A549 (cell line): Measurements from ENCODE around the gene SVIL. TPM values are rescaled to one million over a fixed set of nuclear protein-coding genes. Genes with fewer than 3 reads are reported as not detected.

Source experiments
- ATAC-seq, 2 experiments: fragments of 200-7000 bp in 1 of 2; fragments of >200 bp in 1 of 2; cut with Nextera tagmentation in 1 of 2; cut with Tn5 transposase in 1 of 2; 3 replicates each; pipeline versions ENCODE4 v1.8.0 to v1.9.1; 2018 to 2020; ENCODE audit warnings: mild to moderate bottlenecking in 1 of 2, moderate library complexity in 1 of 2
- CTCF ChIA-PET: fragments of 300-600 bp; sonication (Branson Sonifier 250); formaldehyde crosslinking; extraction: SDS; loops from one replicate; lab custom pipeline; 2021; ENCODE audit warnings: antibody characterized with exemption, inconsistent platforms; lab: Yijun Ruan, JAX
- POLR2A ChIA-PET: fragments of 350-600 bp; formaldehyde crosslinking; extraction: SDS; loops from one replicate; lab custom pipeline; 2021; ENCODE audit warnings: antibody characterized with exemption, inconsistent platforms; lab: Yijun Ruan, JAX
- DNase-seq, 2 experiments: peaks; one replicate each; pipeline versions ENCODE4 v3.0.0 to v3.0.0-alpha.2; 2011 to 2016; ENCODE audit warnings: low read depth in 1 of 2, low spot score in 1 of 2
- FAIRE-seq: peaks from 2 replicates; lab custom pipeline; 2011; peaks lifted over from hg19 to GRCh38; lab: Jason Lieb, UNC
- H3K27ac ChIP-seq, 2 experiments: fragments of >200 bp; sonication (Bioruptor Twin); formaldehyde crosslinking; 3 replicates each; pipeline ENCODE4 v1.5.1; 2016 to 2017
- H3K4me1 ChIP-seq: fragments of >200 bp; sonication (Bioruptor Twin); formaldehyde crosslinking; 3 replicates; pipeline ENCODE4 v1.6.1; 2016
- H3K4me2 ChIP-seq: fragments of >200 bp; sonication (Bioruptor Twin); formaldehyde crosslinking; 3 replicates; pipeline ENCODE4 v1.6.1; 2016
- H3K4me3 ChIP-seq: fragments of >200 bp; sonication (Bioruptor Twin); formaldehyde crosslinking; 3 replicates; pipeline ENCODE4 v1.5.1; 2016
- H3K9me3 ChIP-seq: fragments of >200 bp; sonication (Bioruptor Twin); formaldehyde crosslinking; 3 replicates; pipeline ENCODE4 v1.6.1; 2016
- BHLHE40 ChIP-seq: IDR thresholded peaks from 2 replicates; pipeline ENCODE4 v1.6.1; 2012; ENCODE audit warnings: low read depth, low read length, inconsistent platforms
- CBX8 ChIP-seq: fragments of 200-600 bp; sonication (generic); IDR thresholded peaks from 2 replicates; pipeline ENCODE4 v1.6.1; 2016
- CEBPB ChIP-seq, 2 experiments: fragments of >200 bp in 1 of 2; sonication (Bioruptor Twin) in 1 of 2; formaldehyde crosslinking in 1 of 2; IDR thresholded peaks; 2 replicates each; pipeline ENCODE4 v1.6.1; 2012 to 2016
- CHD2 ChIP-seq: fragments of 150-350 bp; IDR thresholded peaks from 2 replicates; pipeline ENCODE4 v1.6.1; 2014; ENCODE audit warnings: low read length; ENCODE audit not compliant: partially characterized antibody
- E2F6 ChIP-seq: IDR thresholded peaks from 2 replicates; pipeline ENCODE4 v1.6.1; 2012; ENCODE audit warnings: low read depth, borderline replicate concordance
- EHF ChIP-seq: fragments of 250-450 bp; sonication (Bioruptor Pico); IDR thresholded peaks from 2 replicates; pipeline ENCODE4 v1.5.0; 2020; ENCODE audit warnings: mild to moderate bottlenecking
- EHMT2 ChIP-seq: fragments of 200-600 bp; sonication (generic); IDR thresholded peaks from 2 replicates; pipeline ENCODE4 v1.6.1; 2016; ENCODE audit warnings: antibody characterized with exemption, low read depth, mild to moderate bottlenecking, moderate library complexity
- ELK1 ChIP-seq: fragments of 150-350 bp; IDR thresholded peaks from 2 replicates; pipeline ENCODE4 v1.6.1; 2014; ENCODE audit warnings: low read depth, mild to moderate bottlenecking, low read length
- FOXS1 ChIP-seq: fragments of 250-450 bp; sonication (Bioruptor Pico); IDR thresholded peaks from 2 replicates; pipeline ENCODE4 v1.5.0; 2020; ENCODE audit warnings: mild to moderate bottlenecking, moderate library complexity
- GATA3 ChIP-seq: IDR thresholded peaks from 2 replicates; pipeline ENCODE4 v1.6.1; 2012; ENCODE audit warnings: borderline replicate concordance
- HES2 ChIP-seq: fragments of >200 bp; sonication (Bioruptor Twin); formaldehyde crosslinking; IDR thresholded peaks from 2 replicates; pipeline ENCODE4 v1.6.1; 2016
- HEYL ChIP-seq: fragments of 250-450 bp; sonication (Bioruptor Pico); IDR thresholded peaks from 2 replicates; pipeline ENCODE4 v1.8.0; 2021; ENCODE audit warnings: mild to moderate bottlenecking, moderate library complexity
- HMGXB4 ChIP-seq: fragments of 250-450 bp; sonication (Bioruptor Pico); IDR thresholded peaks from 2 replicates; pipeline ENCODE4 v1.5.0; 2021; ENCODE audit warnings: mild to moderate bottlenecking, moderate library complexity, borderline replicate concordance
- HOXA7 ChIP-seq: fragments of 250-450 bp; sonication (Bioruptor Pico); IDR thresholded peaks from 2 replicates; pipeline ENCODE4 v1.5.0; 2020; ENCODE audit warnings: mild to moderate bottlenecking, moderate library complexity
- MAFK ChIP-seq: fragments of 450-650 bp; IDR thresholded peaks from 2 replicates; pipeline ENCODE4 v1.6.1; 2014; ENCODE audit not compliant: partially characterized antibody
- MAX ChIP-seq: IDR thresholded peaks from 2 replicates; pipeline ENCODE4 v1.6.1; 2012
- MAZ ChIP-seq: fragments of 150-350 bp; IDR thresholded peaks from 2 replicates; pipeline ENCODE4 v1.6.1; 2014; ENCODE audit warnings: antibody characterized with exemption, low read depth, low read length, borderline replicate concordance
- NFE2L2 ChIP-seq: fragments of 150-350 bp; conservative IDR thresholded peaks from 2 replicates; pipeline ENCODE4 v1.6.1; 2014; ENCODE audit warnings: low read length
- PBX3 ChIP-seq: IDR thresholded peaks from 2 replicates; pipeline ENCODE4 v1.6.1; 2012
- POLR2A ChIP-seq: IDR thresholded peaks from 2 replicates; pipeline ENCODE4 v1.6.1; 2012; ENCODE audit warnings: mild to moderate bottlenecking, low read length
- RAD21 ChIP-seq, 2 experiments: fragments of >200 bp in 1 of 2; sonication (Bioruptor Twin) in 1 of 2; formaldehyde crosslinking in 1 of 2; IDR thresholded peaks in 1 of 2; conservative IDR thresholded peaks in 1 of 2; 2 replicates in 1 of 2; 3 replicates in 1 of 2; pipeline ENCODE4 v1.6.1; 2012 to 2018; ENCODE audit warnings: inconsistent platforms in 1 of 2
- SMC3 ChIP-seq: fragments of >200 bp; sonication (Bioruptor Twin); formaldehyde crosslinking; IDR thresholded peaks from 3 replicates; pipeline ENCODE4 v1.6.1; 2018; ENCODE audit warnings: inconsistent platforms
- SREBF2 ChIP-seq: fragments of 450-650 bp; IDR thresholded peaks from 2 replicates; pipeline ENCODE4 v1.6.1; 2014; ENCODE audit warnings: mild to moderate bottlenecking, moderate library complexity
- TFCP2L1 ChIP-seq: fragments of 250-450 bp; sonication (Bioruptor Pico); IDR thresholded peaks from 2 replicates; pipeline ENCODE4 v1.5.0; 2021; ENCODE audit warnings: mild to moderate bottlenecking
- TP53 ChIP-seq: fragments of 250-450 bp; sonication (Bioruptor Pico); IDR thresholded peaks from 2 replicates; pipeline ENCODE4 v1.5.0; 2021; ENCODE audit warnings: mild to moderate bottlenecking, moderate library complexity
- USF2 ChIP-seq: fragments of 450-650 bp; IDR thresholded peaks from 2 replicates; pipeline ENCODE4 v1.6.1; 2014; ENCODE audit warnings: antibody characterized with exemption
- ZFP36 ChIP-seq: fragments of 450-650 bp; IDR thresholded peaks from 2 replicates; pipeline ENCODE4 v1.6.1; 2014; ENCODE audit warnings: borderline replicate concordance; ENCODE audit not compliant: partially characterized antibody
- ZSCAN20 ChIP-seq: fragments of 250-450 bp; sonication (Bioruptor Pico); IDR thresholded peaks from 2 replicates; pipeline ENCODE4 v1.8.0; 2022; ENCODE audit warnings: mild to moderate bottlenecking, moderate library complexity
- WGBS: methylation state at CpG from one replicate; pipeline ENCODE4 v1.1.6; 2017; ENCODE audit errors: missing lambda C conversion rate; 5-methylcytosine and 5-hydroxymethylcytosine counted together
- polyA plus RNA-seq, 4 experiments: library from polyadenylated mRNA; depleted of rRNA in 3 of 4; stranded (reverse); fragments of >200 nt; fragmentation: RNase III in 1 of 4; extraction: RNeasy Plus Mini Kit Qiagen cat#74134 plus additional on column Dnase treatment in 1 of 4; gene quantifications; 2 replicates in 3 of 4; 3 replicates in 1 of 4; pipeline ENCODE4 v1.2.3, GENCODE V29; 2011 to 2017

SVIL gene
- polyA plus RNA-seq, 2 of the 4 experiments (the other 2 are of a cell fraction): 12.0 to 20.4 TPM

- CTCF ChIA-PET: interaction anchor here (1.1 to 1.4 kb wide), 2 partner anchors 10 to 21 kb away, joined by 3 to 4 read pairs; no protein-coding TSS in a partner anchor
- no peak for FAIRE-seq
- POLR2A ChIA-PET: no interaction called here
Observed at GRCh38 chr10:29612657-29613056, 22.1 kb downstream of the SVIL start.

GRCh38 chr10:29611781-29612381 is 22.9 kb downstream of the SVIL start:
- no peaks in the 10 kb centered on the region for H3K9me3 ChIP-seq
- ChIA-PET CTCF (interaction anchor here (0.5 to 1.4 kb wide), 3 partner anchors 16 to 294 kb away, joined by 4 read pairs; no protein-coding TSS in a partner anchor), POLR2A (no interaction called here)
- H3K4me1 ChIP-seq: no peaks in the 10 kb centered on the region
- H3K27ac ChIP-seq: no peak overlapping the region
- FAIRE-seq (no peak), ATAC-seq (no peak), DNase-seq (no peak)
- no peak overlapping the region for H3K4me2 ChIP-seq
- 79% methylated on average over 6 of the region's 6 CpGs for WGBS
- no peak overlapping the region for H3K4me3 ChIP-seq
- no peak for TF ChIP-seq EHMT2
- no peak for TF ChIP-seq SMC3
- TF ChIP-seq EHF (CRISPR knock-in tag): no peak
- no peak for TF ChIP-seq USF2
- TF ChIP-seq HEYL (CRISPR knock-in tag): no peak
- TF ChIP-seq ZSCAN20 (CRISPR knock-in tag): no peak
- TF ChIP-seq TP53 (CRISPR knock-in tag): no peak
- no peak for TF ChIP-seq MAFK
- TF ChIP-seq MAZ: no peak
- TF ChIP-seq MAX: no peak
- TF ChIP-seq CBX8: no peak
- no peak for TF ChIP-seq RAD21 (conservative IDR thresholded peaks at IDR 0.05 in 1 of 2, IDR thresholded peaks at IDR 0.05 in 1 of 2)
- TF ChIP-seq SREBF2: no peak
- TF ChIP-seq BHLHE40: no peak

More at GRCh38 chr10:29612657-29613056, 22.1 kb downstream of the SVIL start:
- Histone ChIP-seq H3K9me3 (no peaks in the 10 kb centered on the region), H3K4me2 (no peak overlapping the region), H3K27ac (no peak overlapping the region), H3K4me1 (no peaks in the 10 kb centered on the region), H3K4me3 (no peak overlapping the region)
- DNase-seq: no peak
- TF ChIP-seq HMGXB4 (CRISPR knock-in tag): no peak
- no peak for TF ChIP-seq E2F6
- TF ChIP-seq TFCP2L1 (CRISPR knock-in tag): no peak
- TF ChIP-seq MAFK: no peak
- no peak for TF ChIP-seq HOXA7 (CRISPR knock-in tag)
- TF ChIP-seq GATA3: no peak
- TF ChIP-seq CHD2: no peak
- no peak for TF ChIP-seq ELK1
- TF ChIP-seq TP53 (CRISPR knock-in tag): no peak
- no peak for TF ChIP-seq ZFP36
- TF ChIP-seq FOXS1 (CRISPR knock-in tag): no peak
- TF ChIP-seq HES2: no peak
- TF ChIP-seq PBX3: no peak
- TF ChIP-seq NFE2L2: no peak
- no peak for TF ChIP-seq CEBPB (IDR thresholded peaks at IDR 0.05)
- no peak for TF ChIP-seq POLR2A
- ATAC-seq: no peak
- 88% methylated on average over 8 of the region's 8 CpGs for WGBS
